OCI-M2 (cell line): ENCODE results near the gene ANO9.
"Not testable (repeated sequence)": the region's sequence is repeated elsewhere in the genome, so short reads cannot be mapped to it uniquely, and the experiment has no call there.

Source experiments
- DNase-seq: peaks from one replicate; lab custom pipeline; 2025; ENCODE audit not compliant: unreplicated experiment; lab: John Stamatoyannopoulos, UW

ANO9 gene

DNA sequence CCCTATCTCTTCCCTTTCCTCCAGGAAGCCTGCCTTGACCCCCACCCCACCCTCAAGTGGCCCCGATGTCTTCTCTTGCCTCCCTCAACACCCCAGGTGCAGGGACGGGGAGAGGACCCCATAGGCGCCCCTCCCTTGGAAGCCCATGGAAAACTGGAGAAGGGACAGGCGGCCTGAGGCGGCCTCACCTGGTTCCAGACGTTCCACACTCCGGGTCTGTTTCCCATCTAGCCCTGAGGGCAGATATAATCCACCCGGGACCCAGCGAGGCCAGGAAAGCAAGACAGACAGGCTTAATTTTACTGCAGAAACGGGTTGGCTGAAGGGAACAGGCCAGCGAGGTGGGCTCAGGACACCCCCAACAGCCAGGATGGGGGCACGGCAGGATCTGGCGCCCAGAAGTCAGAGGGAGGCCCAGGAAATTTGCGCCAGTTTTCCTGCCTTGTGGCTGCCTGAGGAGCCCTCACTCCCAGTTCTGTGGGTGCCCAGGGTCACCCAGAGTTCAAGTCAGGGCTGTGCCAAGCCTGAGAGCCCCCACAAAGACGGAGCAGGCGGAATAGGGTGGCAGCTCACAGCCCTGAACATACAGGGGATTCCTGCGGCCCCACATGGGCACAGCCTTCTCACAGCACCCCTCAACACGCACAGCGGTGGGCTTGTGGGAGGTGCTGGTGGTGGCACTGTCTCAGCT, 24.0 kb downstream of the ANO9 start:
- no peak for DNase-seq

DNA sequence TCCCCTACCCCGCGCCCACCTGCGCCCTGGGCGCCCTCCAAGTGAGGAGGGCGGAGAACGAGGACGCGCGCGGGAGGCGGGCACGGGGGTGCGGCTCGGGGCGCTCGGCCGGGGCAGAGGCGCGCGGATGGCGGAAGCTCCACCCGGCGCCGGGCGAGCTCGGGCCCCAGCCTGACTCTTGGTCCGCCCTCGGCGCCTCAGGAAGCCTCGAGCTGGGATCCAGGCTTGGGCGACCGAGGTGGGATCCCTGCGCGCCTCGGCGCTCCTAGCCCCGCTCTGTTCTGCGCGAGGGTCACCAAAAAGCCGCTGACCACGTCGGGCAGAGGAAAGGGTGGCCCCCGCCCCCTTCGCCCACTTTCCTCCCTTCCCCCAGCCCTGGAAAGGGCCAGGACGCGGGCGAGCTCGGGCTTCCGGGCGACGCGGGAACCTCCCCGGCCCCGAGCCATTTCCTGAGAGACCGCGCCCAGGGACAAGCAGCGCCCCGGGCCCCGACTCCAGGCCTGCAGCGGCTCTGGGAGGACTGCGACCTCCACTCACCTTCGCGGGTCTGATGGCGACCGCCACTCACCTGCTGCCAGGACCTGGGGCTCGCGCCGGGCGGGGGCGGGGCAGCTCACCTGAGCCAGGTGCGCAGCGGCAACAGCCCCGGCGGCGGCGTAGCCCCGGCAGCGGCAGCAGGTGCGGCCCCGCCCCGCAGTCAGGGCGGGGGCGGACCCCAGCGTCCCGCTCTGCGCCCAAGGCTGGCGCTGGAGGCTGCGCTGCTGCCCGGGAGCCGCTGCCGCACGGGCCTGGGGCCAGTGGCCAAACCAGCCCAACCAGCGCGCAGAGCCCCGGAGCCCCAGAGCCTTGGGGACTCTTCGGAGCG, 24.8 kb downstream of the ANO9 start:
- DNase-seq, result no peak

- DNase-seq, result no peak
Observed at GRCh38 chr11:416051-416756, 25.6 kb downstream of the ANO9 start.

DNA sequence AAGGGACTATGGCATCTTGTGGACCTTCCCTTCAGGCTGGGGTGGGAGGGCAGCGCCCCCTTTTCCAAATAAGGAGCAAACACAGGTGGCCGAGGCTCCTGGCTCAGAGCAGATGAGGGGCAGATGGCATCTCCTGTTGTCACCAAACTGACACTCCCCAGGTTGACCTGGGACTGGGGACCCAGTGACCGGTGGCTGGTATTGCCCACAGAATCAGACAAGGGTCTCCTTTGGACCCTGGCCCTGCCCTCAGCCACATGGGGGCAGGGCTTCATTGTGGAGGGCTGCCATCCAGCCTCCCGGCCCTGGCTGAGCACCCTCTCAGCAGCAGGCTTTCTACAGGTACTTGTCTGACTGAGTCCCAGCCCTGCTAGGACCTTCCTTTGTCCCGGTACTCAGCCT, 26.2 kb downstream of the ANO9 start:
- no peak for DNase-seq

- no peak for DNase-seq
Observed at GRCh38 chr11:414318-414857, 27.4 kb downstream of the ANO9 start.

- DNase-seq, result no peak
Observed at GRCh38 chr11:413120-414081, 28.4 kb downstream of the ANO9 start.

GRCh38 chr11:412641-413119, 29.1 kb downstream of the ANO9 start:
- no peak for DNase-seq

GRCh38 chr11:411520-411919, 30.3 kb downstream of the ANO9 start:
- DNase-seq, result not testable (repeated sequence)

DNA sequence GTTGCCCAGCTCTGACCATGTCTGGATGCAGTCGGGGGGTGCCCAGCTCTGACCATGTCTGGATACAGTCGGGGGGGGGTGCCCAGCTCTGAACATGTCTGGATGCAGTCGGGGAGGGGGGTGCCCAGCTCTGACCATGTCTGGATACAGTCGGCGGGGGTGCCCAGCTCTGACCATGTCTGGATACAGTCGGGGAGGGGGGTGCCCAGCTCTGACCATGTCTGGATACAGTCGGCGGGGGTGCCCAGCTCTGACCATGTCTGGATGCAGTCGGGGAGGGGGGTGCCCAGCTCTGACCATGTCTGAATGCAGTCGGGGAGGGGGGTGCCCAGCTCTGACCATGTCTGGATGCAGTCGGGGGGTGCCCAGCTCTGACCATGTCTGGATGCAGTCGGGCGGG, 31.1 kb downstream of the ANO9 start:
- not testable (repeated sequence) for DNase-seq

DNA sequence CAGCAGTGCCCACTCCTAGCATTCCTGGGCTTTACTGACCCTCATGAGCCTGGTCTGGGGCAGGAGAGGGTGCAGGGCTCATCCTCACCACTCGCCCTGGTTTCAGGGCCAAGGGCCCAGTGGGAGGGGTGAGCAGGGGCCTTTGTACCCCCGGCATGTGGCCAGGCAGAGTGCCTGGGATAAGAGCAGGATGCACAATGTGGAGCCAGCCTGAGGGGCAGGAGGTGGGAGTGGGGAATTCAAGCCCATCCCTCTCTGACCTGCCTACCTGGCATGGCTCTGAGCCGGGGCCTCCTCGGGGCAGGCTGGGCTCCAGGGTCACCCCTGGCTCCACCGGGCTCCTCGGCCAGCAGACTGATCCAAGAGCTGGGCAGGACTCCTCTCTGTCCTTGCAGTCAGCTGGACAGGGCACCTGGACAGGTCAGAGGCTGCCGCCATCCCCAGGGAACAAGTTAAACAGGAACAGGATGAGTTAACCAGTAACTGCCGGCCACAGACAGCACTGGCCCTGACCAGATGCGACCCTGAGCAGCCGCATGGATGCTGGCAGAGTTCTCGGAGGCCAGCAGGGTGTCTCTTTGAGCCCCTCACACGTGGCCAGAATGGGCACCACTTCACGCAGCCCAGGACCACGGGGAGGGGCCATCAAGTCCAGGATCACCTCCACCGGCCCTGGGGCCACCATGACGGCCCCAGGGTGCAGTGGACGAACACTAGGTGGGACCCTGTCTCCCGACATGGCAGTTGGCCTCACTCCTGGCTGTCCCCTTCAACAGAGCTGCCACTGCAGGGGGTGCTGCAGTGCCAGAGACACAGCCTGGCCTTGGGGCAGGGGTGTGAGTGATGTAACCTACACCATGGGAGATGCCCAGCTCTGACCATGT, 32.0 kb downstream of the ANO9 start:
- DNase-seq, result no peak

DNA sequence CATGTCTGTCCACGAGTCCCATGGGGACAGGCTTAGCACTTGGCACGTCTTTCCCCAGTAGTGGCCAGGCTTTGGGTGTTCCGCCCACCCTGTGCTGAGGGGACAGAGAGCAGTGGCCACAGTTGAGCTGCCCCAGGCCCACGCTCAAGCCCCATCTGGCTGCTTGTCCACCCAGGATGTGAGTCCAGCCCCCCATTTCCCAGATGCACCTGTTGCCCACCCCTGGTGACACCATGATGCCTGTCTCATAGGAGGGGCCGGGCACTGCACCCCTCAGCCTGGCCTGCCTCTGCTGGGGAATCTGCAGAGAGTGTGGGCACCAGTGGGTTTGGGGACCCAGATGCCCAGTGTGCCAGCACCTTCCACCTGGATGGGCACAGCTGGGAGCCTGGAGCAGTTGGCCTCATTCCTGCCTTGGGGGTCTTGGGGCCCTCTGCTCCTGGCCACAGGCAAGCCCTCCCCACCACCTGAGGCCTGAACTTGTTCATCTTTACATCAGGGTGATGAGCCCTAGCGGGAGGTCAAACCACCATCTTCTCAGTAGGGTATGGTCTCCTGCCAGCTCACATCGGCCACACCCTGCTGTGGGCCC, 32.7 kb downstream of the ANO9 start:
- no peak for DNase-seq

DNA sequence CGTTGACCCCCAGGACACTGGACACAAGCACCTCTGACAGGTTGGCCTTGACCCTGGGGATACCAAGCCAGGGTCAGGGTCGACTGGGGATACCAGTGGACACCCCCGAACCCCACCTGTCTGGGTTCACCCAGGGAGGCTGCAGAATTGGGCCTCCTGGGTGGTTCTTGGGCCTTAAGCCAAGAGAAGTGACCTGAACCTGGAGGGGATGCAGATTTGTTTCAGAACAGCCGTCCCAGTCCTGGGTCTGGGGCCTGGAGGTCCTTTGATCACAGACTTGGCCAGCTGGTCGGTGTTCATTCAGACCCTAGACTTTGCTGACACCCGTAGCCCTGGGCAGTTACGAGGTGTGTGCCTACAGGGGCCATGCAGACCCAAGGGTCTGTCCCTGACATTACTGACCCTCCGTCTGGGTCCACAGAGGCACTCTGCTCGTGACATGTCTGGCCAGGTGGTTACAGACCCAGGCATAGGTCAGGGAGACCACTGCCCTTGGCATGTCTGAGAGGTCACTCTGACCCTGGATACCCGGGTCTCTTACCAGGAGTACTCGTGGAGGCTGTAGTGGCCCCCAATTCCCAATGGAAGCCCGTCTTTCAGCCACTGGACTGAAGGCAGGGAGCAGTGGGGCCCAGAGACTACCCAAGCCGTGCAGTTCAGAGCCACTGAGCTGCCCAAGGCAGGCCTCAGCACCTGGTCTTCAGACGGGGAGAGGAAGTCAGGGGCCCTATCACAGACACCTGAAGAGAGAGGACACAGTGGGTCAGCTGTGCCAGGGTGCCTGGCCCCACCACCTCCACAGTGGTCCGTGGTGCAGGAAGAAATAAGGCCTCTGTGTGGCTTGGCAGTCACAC, 33.4 kb downstream of the ANO9 start:
- no peak for DNase-seq

DNA sequence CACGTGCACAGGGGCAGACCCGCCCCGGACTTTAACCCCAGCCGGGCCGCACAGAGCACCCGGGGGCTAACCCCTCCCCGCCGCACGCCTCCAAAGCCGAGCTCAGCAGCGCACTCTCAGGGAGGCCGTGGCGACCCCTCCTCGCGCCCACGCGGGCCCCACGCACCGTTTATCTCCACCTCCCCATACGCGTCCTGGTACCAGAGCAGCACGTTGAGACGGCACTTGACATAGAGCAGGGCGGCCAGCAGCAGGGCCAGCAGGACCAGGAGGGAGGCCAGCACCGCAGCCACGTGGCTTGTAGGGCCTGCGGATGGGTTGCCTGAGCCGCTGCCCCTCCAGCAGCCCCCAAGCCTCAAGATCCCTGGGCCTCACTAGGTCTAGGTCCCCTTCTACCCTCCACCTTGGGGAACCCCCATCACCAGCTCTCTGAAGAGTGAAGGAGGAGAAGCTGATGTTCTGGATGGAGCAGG, 34.1 kb downstream of the ANO9 start:
- no peak for DNase-seq

DNA sequence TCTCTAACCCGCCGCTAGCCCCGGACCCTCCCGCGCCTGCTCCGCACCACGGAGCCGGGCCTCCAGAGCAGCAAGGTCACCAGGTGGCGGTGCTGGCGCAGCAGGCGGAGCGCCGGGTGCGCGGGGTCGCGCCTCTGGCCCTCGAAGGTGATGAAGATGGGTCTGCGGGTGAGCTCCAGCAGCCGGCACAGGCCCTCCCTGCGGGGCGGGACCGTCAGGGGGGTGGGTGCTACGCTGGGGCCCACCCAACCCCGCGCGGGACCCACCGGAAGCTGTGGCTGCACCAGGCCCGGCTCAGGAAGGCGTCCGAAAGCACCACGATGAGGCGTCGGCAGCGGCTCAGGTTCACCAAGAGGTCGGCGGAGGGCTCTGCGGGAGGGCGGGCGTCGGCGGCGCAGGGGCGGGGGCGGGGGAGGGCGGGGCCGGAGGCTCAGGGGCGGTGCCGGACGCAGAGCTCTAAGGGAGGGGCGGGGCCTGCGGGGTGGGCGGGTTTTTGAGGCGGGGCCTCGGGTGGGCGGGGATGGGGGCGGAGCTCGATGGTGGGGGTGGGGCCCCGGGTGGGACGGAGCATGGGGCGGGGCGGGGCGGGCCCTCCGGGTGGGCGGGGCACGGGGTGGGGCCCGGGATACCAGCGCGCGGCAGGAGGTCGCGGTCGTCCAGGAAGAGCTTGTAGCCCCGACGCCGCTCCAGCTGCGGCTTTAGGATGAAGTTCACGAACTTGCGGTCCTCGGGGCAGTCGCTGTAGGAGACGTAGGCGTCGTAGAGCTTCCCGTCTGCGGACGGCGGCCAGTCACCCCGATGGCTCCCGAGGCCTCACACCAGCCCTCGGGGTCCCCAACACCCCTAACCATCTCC, 34.8 kb downstream of the ANO9 start:
- DNase-seq, result no peak

DNA sequence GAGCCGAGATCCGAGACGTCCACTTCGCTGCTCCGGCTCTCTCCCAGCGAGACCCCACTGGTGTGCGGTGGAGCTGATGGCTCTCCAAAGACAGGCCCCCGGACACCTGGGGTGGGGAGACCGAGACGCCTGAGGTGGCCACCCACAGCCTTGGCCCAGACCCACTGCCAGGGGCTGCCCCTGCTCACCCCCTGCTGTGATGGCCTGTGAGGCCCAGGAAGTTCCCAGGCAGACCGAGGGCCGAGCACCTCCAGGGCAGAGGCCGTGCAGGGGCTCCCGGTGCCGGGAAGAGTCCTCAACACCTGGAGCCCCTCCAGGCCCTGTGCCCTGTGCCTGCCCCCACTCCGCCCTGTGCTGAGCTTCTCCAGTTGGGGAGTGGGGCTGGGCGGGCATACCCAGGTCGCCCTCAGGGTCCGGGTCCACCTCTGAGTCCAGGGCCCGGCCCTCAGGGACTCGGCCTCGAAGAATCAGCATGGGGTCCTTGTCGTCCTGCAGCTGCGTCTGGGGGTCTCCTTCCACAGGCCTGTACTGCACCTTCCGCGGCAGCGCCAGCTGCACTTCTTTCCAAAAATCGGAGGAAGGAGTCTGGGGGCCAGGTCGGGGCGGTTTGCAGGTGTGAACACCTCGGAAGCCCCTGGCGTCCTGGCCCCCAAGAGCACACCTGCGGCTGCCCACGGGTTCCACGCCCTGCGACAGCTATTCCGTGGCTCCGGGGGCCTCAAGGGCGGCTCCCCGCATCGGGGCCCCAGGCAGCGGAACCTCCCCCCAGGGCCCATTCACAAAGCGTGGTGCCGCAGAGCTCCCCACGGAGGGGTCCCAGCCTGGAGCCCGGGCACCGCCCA, 35.6 kb downstream of the ANO9 start:
- no peak for DNase-seq

DNA sequence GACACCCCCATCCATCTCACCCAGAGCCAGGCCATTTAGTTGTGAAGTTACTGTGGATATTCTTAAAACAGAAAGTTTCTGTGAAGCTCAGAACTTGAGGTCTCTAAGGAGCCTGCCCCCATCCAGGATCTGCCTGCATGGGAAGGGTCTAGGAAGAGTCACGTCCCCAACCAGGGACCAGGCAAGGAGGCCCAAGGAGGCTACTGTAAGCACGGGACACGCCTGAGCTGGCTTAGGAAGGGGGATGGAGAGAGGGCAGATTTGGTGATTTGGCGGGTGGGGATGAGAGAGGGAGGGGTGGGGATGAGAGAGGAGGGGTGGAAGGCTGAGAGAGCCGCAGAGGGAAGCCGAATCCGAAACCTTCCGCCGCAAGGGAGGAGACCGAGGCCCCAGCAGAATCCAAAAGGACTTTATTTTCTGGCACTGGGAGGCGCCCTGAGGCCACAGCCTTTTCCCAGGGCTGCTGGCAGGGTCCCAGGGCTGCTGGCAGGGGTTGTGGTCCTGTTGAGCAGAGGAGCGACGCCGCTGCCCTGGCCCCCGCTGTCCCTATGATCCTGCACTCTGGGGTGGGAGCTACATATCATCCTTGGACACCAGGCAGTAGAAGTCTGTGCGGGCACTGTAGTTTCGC, 36.4 kb downstream of the ANO9 start:
- no peak for DNase-seq
